Activated CD8-positive, alpha-beta T cell treated with anti-CD3 and anti-CD28 coated beads for 36 hours (primary cell): ENCODE measurements around the gene SDSL. TPM values are rescaled to one million over a fixed set of nuclear protein-coding genes. Genes with fewer than 3 reads are reported as not detected.

Source experiments
- ATAC-seq: fragments of 200-7000 bp; cut with Tn5 transposase; one replicate; pipeline ENCODE4 v1.10.0; 2021; ENCODE audit warnings: mild to moderate bottlenecking, moderate library complexity
- CTCF ChIA-PET: fragments of 350-600 bp; sonication (Branson Sonifier 250); formaldehyde crosslinking; loops from one replicate; lab custom pipeline; 2021; ENCODE audit warnings: antibody characterized with exemption; lab: Charles Lee
- POLR2A ChIA-PET: fragments of 350-600 bp; sonication (Branson Sonifier 250); formaldehyde crosslinking; loops from one replicate; lab custom pipeline; 2021; ENCODE audit warnings: antibody characterized with exemption; lab: Charles Lee
- DNase-seq: peaks from one replicate; pipeline ENCODE4 v3.0.0-alpha.2; 2020
- H3K27ac Mint-ChIP-seq: one replicate; pipeline ENCODE4 v1.8.0; 2021; ENCODE audit warnings: mild to moderate bottlenecking, mixed read lengths
- H3K27me3 Mint-ChIP-seq: one replicate; pipeline ENCODE4 v1.8.0; 2021; ENCODE audit warnings: mixed read lengths
- H3K36me3 Mint-ChIP-seq: one replicate; pipeline ENCODE4 v1.8.0; 2021; ENCODE audit warnings: low read depth, mixed read lengths
- H3K4me1 Mint-ChIP-seq: one replicate; pipeline ENCODE4 v1.8.0; 2021; ENCODE audit warnings: low read depth, mixed read lengths
- H3K4me3 Mint-ChIP-seq: one replicate; pipeline ENCODE4 v1.8.0; 2021; ENCODE audit warnings: mild to moderate bottlenecking, moderate library complexity, mixed read lengths
- H3K9me3 Mint-ChIP-seq: one replicate; pipeline ENCODE4 v1.8.0; 2021; ENCODE audit warnings: mixed read lengths
- intact Hi-C: fragments of 100-400 bp; cut with micrococcal nuclease; formaldehyde crosslinking; loops from one replicate; pipeline ENCODE4 v1.10.0; 2022
- total RNA-seq, 2 experiments: library from RNA; stranded (reverse); gene quantifications; one replicate each; pipeline ENCODE4 v1.2.3, GENCODE V29; 2021
- TF ChIP-seq, protein P1 (sequence below): fragments of 200-600 bp; IDR thresholded peaks from one replicate; pipeline ENCODE4 v1.8.0; 2022; ENCODE audit warnings: antibody characterized with exemption, mild to moderate bottlenecking

Gene SDSL
- total RNA-seq, 2 experiments from 2014 or later, result not detected

DNA sequence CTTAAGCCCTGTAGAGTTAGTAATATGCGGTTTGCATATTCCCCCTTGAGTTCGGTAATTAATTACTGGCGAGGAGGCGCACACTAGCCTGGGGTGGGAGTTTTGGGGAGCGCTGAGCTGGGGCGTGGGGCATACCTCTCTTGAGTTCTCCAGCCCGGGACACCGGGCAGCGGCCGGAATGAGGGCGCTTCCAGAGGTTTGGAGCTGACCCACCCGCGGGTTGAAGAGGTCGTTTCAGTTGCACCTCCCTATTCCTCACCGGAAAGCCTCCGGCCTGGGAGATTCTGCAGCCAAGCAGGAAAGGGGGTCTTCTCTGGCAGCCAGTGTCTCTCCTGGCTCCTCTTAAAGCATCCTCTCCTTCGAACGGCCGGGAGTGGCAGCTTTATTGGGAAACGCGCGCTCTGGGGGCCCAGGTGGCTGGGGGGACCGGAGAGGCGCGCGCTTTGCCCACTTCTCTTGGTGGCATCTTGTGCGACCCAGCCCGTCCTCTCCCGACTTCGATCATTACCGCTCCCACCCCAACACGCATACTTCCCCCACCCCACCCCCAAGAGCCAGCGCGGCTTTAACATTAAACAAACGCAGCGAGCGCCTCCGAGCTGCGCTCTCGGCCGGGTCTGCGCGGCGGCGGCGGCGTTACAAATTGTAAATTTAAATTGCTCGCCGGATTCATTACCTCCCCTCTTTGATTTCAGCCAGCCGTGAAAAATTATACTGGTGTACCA, 53.4 kb downstream of the SDSL start:
- Mint-ChIP-seq H3K4me3 (no peak overlapping the region), H3K36me3 (peaks cover 2% of the 10 kb centered on the region), H3K27me3 (peaks cover 78% of the 10 kb centered on the region), H3K9me3 (peaks cover 2% of the 10 kb centered on the region), H3K4me1 (peaks cover 8% of the 10 kb centered on the region), H3K27ac (no peak overlapping the region)
- no peak for ATAC-seq
- TF ChIP-seq, protein P1, sequence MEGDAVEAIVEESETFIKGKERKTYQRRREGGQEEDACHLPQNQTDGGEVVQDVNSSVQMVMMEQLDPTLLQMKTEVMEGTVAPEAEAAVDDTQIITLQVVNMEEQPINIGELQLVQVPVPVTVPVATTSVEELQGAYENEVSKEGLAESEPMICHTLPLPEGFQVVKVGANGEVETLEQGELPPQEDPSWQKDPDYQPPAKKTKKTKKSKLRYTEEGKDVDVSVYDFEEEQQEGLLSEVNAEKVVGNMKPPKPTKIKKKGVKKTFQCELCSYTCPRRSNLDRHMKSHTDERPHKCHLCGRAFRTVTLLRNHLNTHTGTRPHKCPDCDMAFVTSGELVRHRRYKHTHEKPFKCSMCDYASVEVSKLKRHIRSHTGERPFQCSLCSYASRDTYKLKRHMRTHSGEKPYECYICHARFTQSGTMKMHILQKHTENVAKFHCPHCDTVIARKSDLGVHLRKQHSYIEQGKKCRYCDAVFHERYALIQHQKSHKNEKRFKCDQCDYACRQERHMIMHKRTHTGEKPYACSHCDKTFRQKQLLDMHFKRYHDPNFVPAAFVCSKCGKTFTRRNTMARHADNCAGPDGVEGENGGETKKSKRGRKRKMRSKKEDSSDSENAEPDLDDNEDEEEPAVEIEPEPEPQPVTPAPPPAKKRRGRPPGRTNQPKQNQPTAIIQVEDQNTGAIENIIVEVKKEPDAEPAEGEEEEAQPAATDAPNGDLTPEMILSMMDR, result no peak
- intact Hi-C loops, result loop anchor here (5.0 to 10.0 kb wide), 3 partner anchors 927 to 1219 kb away; no protein-coding TSS in a partner anchor
- ChIA-PET CTCF (no interaction called here), POLR2A (no interaction called here)
- DNase-seq, result no peak

DNA sequence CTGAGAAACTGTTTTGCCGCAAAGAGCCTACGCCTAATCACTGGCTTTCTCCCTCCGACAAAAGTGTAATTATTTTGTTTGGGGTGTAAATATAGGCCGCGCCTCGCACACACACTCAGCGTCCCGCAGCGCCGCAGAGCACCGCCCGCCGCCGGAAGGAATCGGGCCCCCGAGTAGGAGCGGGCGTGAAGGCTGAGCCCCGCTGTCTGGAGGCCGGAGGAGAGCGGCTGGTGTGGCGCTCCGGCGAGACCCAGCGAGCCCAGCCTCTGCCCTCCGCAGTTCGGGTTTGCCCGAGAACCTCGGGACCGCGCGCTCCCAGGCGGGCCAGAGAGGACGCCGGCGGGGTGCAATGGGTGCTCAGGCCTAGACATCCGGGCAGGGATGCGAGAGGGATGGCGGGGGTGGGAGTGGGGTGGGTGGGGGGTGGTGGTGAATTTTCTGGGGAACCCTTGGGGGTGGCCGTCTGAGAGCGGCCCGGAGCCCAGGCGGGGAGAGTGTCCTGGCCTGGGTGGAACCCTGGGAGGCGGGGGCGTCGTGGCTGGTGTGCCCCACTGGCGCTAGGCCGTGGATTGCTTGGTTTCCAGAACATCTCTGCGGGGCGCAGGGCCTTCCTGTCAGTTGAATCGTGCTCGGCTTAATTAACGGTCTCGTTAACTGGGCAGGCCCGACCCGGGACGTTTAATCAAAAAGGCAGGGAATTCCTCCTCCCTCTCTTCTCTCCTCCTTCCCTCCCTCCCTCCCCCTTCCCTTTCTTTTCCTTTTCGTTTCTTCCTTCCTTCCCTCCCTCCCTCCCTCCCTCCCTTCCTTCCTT, 54.2 kb downstream of the SDSL start:
- ChIA-PET CTCF (no interaction called here), POLR2A (no interaction called here)
- intact Hi-C loops, result loop anchor here (5.0 to 10.0 kb wide), 3 partner anchors 926 to 1218 kb away; no protein-coding TSS in a partner anchor
- Mint-ChIP-seq H3K27ac (no peak overlapping the region), H3K9me3 (peaks cover 2% of the 10 kb centered on the region), H3K4me3 (no peak overlapping the region), H3K4me1 (peaks cover 7% of the 10 kb centered on the region), H3K36me3 (peaks cover 2% of the 10 kb centered on the region), H3K27me3 (peaks cover 79% of the 10 kb centered on the region)
- ATAC-seq (no peak), DNase-seq (no peak)
- TF ChIP-seq, protein P1, result no peak

DNA sequence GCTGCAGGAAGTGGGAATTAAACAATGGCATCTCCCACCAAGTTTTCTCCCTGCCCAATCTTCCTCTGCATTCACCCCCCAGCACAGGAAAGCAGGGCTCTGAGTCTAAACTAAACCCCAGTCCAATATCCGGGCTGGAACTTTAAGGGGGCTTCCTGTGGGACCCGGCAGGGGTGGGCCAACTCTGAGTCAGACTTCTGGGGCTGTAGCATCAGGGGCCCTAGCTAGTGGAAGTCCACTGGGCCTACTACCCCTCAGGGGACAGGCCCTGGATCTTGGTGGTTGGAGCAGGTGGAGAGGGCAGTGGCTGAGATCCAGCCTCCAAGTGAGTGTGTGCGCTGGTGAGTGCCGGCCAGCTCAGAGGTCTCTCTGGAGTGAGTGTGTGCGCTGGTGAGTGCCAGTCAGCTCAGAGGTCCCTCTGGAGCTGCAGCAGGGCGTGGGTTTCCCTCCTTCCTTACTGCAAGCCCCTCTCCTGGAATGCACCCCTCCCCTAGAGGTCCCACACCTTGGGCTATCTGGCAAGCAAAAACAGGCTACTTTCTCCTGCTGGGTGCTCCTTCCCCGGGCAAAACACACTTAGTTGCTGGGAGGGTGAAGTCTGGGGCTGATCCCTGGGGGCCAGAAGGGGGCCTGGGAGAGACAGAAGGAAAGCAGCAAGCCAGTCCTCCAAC, 55.1 kb downstream of the SDSL start:
- CTCF ChIA-PET, result no interaction called here
- TF ChIP-seq, protein P1, result no peak
- POLR2A ChIA-PET, result no interaction called here
- ATAC-seq, result no peak
- H3K27me3 Mint-ChIP-seq, result peaks cover 80% of the 10 kb centered on the region
- intact Hi-C loops, result loop anchor here (5.0 to 10.0 kb wide), 3 partner anchors 925 to 1217 kb away; no protein-coding TSS in a partner anchor
- H3K36me3 Mint-ChIP-seq, result peaks cover 2% of the 10 kb centered on the region
- H3K27ac Mint-ChIP-seq, result no peak overlapping the region
- H3K9me3 Mint-ChIP-seq, result peaks cover 2% of the 10 kb centered on the region
- H3K4me3 Mint-ChIP-seq, result no peak overlapping the region
- DNase-seq, result no peak
- peaks cover 5% of the 10 kb centered on the region for H3K4me1 Mint-ChIP-seq

DNA sequence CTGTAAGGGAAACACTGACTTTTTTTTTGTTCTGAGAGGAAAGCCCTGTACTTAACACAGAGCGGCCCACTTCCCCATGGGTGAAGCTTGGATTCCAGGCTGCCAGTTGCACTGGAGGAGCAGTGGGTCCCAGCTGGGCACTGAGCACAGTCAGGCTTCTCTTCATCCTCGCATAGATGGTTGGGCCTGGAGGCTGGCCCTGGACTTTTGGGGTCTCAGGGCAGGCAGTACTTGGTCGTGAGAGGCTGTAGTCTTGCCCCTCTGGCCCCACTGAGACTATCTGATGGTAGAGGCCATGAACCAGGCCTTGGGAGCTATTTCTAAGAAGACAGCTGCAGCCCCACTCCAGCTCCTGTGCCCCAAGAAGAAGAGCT, 55.6 kb downstream of the SDSL start:
- ATAC-seq, result no peak
- DNase-seq, result no peak
- H3K4me1 Mint-ChIP-seq, result peaks cover 5% of the 10 kb centered on the region
- peaks cover 79% of the 10 kb centered on the region for H3K27me3 Mint-ChIP-seq
- H3K4me3 Mint-ChIP-seq, result no peak overlapping the region
- H3K27ac Mint-ChIP-seq, result no peak overlapping the region
- H3K9me3 Mint-ChIP-seq, result peaks cover 2% of the 10 kb centered on the region
- peaks cover 2% of the 10 kb centered on the region for H3K36me3 Mint-ChIP-seq
- intact Hi-C loops, result loop anchor here (5.0 to 10.0 kb wide), 3 partner anchors 924 to 1217 kb away; no protein-coding TSS in a partner anchor
- ChIA-PET CTCF (interaction anchor here (2.7 kb wide), 1 partner anchor 16 kb away, joined by 13 read pairs; no protein-coding TSS in a partner anchor), POLR2A (no interaction called here)
- TF ChIP-seq, protein P1, result no peak
